Liver (tissue), 9 donors: ENCODE measurements around the gene ZBTB7A. TPM values are rescaled to one million over a fixed set of nuclear protein-coding genes. Genes with fewer than 3 reads are reported as not detected.

ENCODE experiments used
- DNase-seq: peaks from one replicate; pipeline ENCODE4 v3.0.0-alpha.2; 2017; ENCODE audit warnings: low spot score
- H3K27ac ChIP-seq, 2 donors: one replicate each; pipeline ENCODE4 v1.7.0; 2013; ENCODE audit warnings: inconsistent platforms in 2 of 2, low read length in 2 of 2, control low read depth in 1 of 2, low read depth in 1 of 2, mild to moderate bottlenecking in 1 of 2
- H3K27me3 ChIP-seq, 4 donors: one replicate each; pipeline versions ENCODE4 v1.6.1 to v1.7.0; 2013; ENCODE audit warnings: low read length in 3 of 4, inconsistent platforms in 1 of 4, mild to moderate bottlenecking in 1 of 4, moderate library complexity in 1 of 4; ENCODE audit not compliant: control insufficient read depth in 4 of 4, insufficient read depth in 4 of 4
- H3K36me3 ChIP-seq, 4 donors: one replicate each; pipeline versions ENCODE4 v1.6.1 to v1.7.0; 2013; ENCODE audit warnings: low read length in 3 of 4, mild to moderate bottlenecking in 3 of 4, low read depth in 1 of 4, moderate library complexity in 1 of 4; ENCODE audit not compliant: control insufficient read depth in 4 of 4, insufficient read depth in 3 of 4
- H3K4me1 ChIP-seq, 4 donors: one replicate each; pipeline versions ENCODE4 v1.6.1 to v1.7.0; 2013; ENCODE audit warnings: low read length in 3 of 4, mild to moderate bottlenecking in 3 of 4, moderate library complexity in 1 of 4; ENCODE audit not compliant: control insufficient read depth in 4 of 4, insufficient read depth in 4 of 4
- H3K4me3 ChIP-seq, 3 donors: one replicate each; pipeline versions ENCODE4 v1.6.1 to v1.7.0; 2013; ENCODE audit warnings: low read length in 3 of 3, control low read depth in 1 of 3, low read depth in 1 of 3, mild to moderate bottlenecking in 1 of 3
- H3K9ac ChIP-seq, 2 donors: one replicate each; pipeline ENCODE4 v1.7.0; 2013; ENCODE audit warnings: low read length in 2 of 2, mild to moderate bottlenecking in 2 of 2, moderate library complexity in 2 of 2, control low read depth in 1 of 2, low read depth in 1 of 2
- H3K9me3 ChIP-seq, 4 donors: one replicate each; pipeline versions ENCODE4 v1.6.1 to v1.7.0; 2013; ENCODE audit warnings: low read length in 3 of 4; ENCODE audit not compliant: control insufficient read depth in 4 of 4
- CTCF ChIP-seq: fragments of 150-350 bp; IDR thresholded peaks from 2 replicates; pipeline ENCODE4 v1.5.1; 2017; ENCODE audit warnings: improper control_type of control experiment, low read depth, low read length; ENCODE audit not compliant: missing input control
- FOXA1 ChIP-seq: IDR thresholded peaks from 2 replicates; pipeline ENCODE4 v1.6.1; 2016; ENCODE audit warnings: antibody characterized with exemption
- GABPA ChIP-seq, 2 donors: IDR thresholded peaks in 1 of 2; conservative IDR thresholded peaks in 1 of 2; 2 replicates each; pipeline ENCODE4 v1.6.1; 2016; ENCODE audit warnings: antibody characterized with exemption in 2 of 2, mild to moderate bottlenecking in 1 of 2, moderate library complexity in 1 of 2
- JUND ChIP-seq, 2 donors: IDR thresholded peaks; 2 replicates each; pipeline ENCODE4 v1.6.1; 2016; ENCODE audit warnings: antibody characterized with exemption in 2 of 2
- MAX ChIP-seq: IDR thresholded peaks from 2 replicates; pipeline ENCODE4 v1.6.1; 2016; ENCODE audit warnings: antibody characterized with exemption
- NR2F2 ChIP-seq: IDR thresholded peaks from 2 replicates; pipeline ENCODE4 v1.6.1; 2016; ENCODE audit warnings: antibody characterized with exemption
- SP1 ChIP-seq: IDR thresholded peaks from 2 replicates; pipeline ENCODE4 v1.6.1; 2018; ENCODE audit warnings: antibody characterized with exemption, mild to moderate bottlenecking
- ZBTB33 ChIP-seq: IDR thresholded peaks from 2 replicates; pipeline ENCODE4 v1.6.1; 2016; ENCODE audit warnings: antibody characterized with exemption
- WGBS: extraction: QIAGEN DNeasy Blood & Tissue Kit; methylation state at CpG from one replicate; pipeline ENCODE4 v1.1.7; 2013; 5-methylcytosine and 5-hydroxymethylcytosine counted together
- polyA plus RNA-seq, 2 donors: library from polyadenylated mRNA; stranded (reverse) in 1 of 2; unstranded in 1 of 2; fragments of 200-250 nt in 1 of 2; fragments of >200 nt in 1 of 2; fragmentation: Nextera tagmentation in 1 of 2; extraction: Ambion mirVana in 1 of 2; gene quantifications; one replicate each; pipeline versions ENCODE4 v1.2.1 to v1.2.3, GENCODE V29; 2013 to 2015
- total RNA-seq, 2 donors: library from RNA; depleted of rRNA; stranded (reverse); fragments of >200 nt; gene quantifications; one replicate each; pipeline ENCODE4 v1.2.3, GENCODE V29; 2014
- donor health status: healthy.
- donor health status: healthy.
- donor health status: healthy.
- donor health status: healthy.
- donor health status: healthy.

ZBTB7A gene
- total and polyA plus RNA-seq, 4 donors, result 2.9 to 28.9 (median 17.6) TPM

- TF ChIP-seq MAX, result no peak
- TF ChIP-seq ZBTB33, result no peak
- no peak for TF ChIP-seq FOXA1
- TF ChIP-seq JUND (IDR thresholded peaks at IDR 0.05), result no peak
- no peak for TF ChIP-seq NR2F2
- TF ChIP-seq GABPA (IDR thresholded peaks at IDR 0.05 in 1 of 2, conservative IDR thresholded peaks at IDR 0.05 in 1 of 2), result no peak
These were observed 35.8 kb upstream of the ZBTB7A start (continued) for GRCh38 chr19:4102339-4103079.

GRCh38 chr19:4101496-4101770 lies 34.7 kb upstream of the ZBTB7A start:
- H3K27ac ChIP-seq, result no peak overlapping the region
- H3K4me3 ChIP-seq, result no peak overlapping the region
- no peak for DNase-seq
- H3K9me3 ChIP-seq, result no peaks in the 10 kb centered on the region
- TF ChIP-seq SP1 (no peak), FOXA1 (no peak)
- H3K36me3 ChIP-seq, result peaks cover 7 to 45% (median 14%) of the 10 kb centered on the region in 4 donors
- no peaks in the 10 kb centered on the region for H3K27me3 ChIP-seq
- H3K4me1 ChIP-seq, result no peaks in the 10 kb centered on the region
- no peak overlapping the region for H3K9ac ChIP-seq
- WGBS, result 93% methylated on average over 10 of the region's 10 CpGs

- no peaks in the 10 kb centered on the region for H3K27me3 ChIP-seq
- H3K4me3 ChIP-seq, result no peak overlapping the region
- WGBS, result 96% methylated on average over 38 of the region's 38 CpGs
- no peak overlapping the region for H3K9ac ChIP-seq
- no peak for DNase-seq
- TF ChIP-seq FOXA1 (no peak), CTCF (no peak)
- no peak overlapping the region for H3K27ac ChIP-seq
- peaks cover 7 to 44% (median 14%) of the 10 kb centered on the region in 4 donors for H3K36me3 ChIP-seq
- H3K4me1 ChIP-seq, result no peaks in the 10 kb centered on the region
- no peaks in the 10 kb centered on the region for H3K9me3 ChIP-seq
These were observed 34.2 kb upstream of the ZBTB7A start for GRCh38 chr19:4100647-4101495.
